ENCODE data around the gene HDGFL1.

The HDGFL1 gene

DNA sequence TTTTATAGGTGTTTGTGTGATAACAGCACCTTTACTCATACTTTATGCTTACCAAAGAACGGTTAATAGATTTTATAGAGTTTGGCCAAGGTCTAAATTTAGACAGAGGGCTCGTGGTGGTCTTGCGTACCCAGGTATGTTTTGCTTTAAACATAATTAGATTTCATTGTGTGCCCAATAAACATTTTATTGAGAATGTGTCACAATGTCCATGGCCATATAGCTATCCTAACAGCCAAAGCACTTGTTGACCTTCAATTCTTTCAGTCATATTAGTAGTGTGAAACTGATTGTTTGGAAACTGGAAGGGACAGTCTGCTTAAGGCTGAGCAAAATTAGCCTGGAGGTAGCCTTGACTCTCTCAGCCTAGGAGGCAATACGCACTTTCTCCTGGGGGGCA is 48.3 kb upstream of the HDGFL1 start:
- Histone ChIP-seq H3K4me3 (ENCODE audit: low read depth, low read length) (no peak overlapping the region), H3K36me3 (ENCODE audit: control insufficient read depth in 2 of 2, insufficient read depth in 1 of 2, low read length in 2 of 2) (no peaks in the 10 kb centered on the region), H3K4me1 (ENCODE audit: control insufficient read depth, insufficient read depth, low read length) (no peaks in the 10 kb centered on the region), H3K27ac (ENCODE audit: extremely low read depth, low read depth, low read length) (no peak overlapping the region), H3K9me3 (ENCODE audit: control insufficient read depth, insufficient read depth, low read depth, low read length) (no peaks in the 10 kb centered on the region)
- TF ChIP-seq ZNF214 (tag by site-specific recombination; IDR thresholded peaks at IDR 0.05; ENCODE audit: borderline replicate concordance) = no peak
- TF ChIP-seq ZNF221 (tag by site-specific recombination; IDR thresholded peaks at IDR 0.05; ENCODE audit: borderline replicate concordance) = no peak
- no peak for TF ChIP-seq ZNF121 (tag by site-specific recombination; IDR thresholded peaks at IDR 0.05)
- TF ChIP-seq ZXDB (tag by site-specific recombination; IDR thresholded peaks at IDR 0.05) = no peak
- TF ChIP-seq, protein P1, sequence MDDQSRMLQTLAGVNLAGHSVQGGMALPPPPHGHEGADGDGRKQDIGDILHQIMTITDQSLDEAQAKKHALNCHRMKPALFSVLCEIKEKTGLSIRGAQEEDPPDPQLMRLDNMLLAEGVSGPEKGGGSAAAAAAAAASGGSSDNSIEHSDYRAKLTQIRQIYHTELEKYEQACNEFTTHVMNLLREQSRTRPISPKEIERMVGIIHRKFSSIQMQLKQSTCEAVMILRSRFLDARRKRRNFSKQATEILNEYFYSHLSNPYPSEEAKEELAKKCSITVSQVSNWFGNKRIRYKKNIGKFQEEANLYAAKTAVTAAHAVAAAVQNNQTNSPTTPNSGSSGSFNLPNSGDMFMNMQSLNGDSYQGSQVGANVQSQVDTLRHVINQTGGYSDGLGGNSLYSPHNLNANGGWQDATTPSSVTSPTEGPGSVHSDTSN (CRISPR knock-in tag; IDR thresholded peaks at IDR 0.05) = no peak
- TF ChIP-seq, protein P2, sequence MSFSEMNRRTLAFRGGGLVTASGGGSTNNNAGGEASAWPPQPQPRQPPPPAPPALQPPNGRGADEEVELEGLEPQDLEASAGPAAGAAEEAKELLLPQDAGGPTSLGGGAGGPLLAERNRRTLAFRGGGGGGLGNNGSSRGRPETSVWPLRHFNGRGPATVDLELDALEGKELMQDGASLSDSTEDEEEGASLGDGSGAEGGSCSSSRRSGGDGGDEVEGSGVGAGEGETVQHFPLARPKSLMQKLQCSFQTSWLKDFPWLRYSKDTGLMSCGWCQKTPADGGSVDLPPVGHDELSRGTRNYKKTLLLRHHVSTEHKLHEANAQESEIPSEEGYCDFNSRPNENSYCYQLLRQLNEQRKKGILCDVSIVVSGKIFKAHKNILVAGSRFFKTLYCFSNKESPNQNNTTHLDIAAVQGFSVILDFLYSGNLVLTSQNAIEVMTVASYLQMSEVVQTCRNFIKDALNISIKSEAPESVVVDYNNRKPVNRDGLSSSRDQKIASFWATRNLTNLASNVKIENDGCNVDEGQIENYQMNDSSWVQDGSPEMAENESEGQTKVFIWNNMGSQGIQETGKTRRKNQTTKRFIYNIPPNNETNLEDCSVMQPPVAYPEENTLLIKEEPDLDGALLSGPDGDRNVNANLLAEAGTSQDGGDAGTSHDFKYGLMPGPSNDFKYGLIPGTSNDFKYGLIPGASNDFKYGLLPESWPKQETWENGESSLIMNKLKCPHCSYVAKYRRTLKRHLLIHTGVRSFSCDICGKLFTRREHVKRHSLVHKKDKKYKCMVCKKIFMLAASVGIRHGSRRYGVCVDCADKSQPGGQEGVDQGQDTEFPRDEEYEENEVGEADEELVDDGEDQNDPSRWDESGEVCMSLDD (tag by site-specific recombination; IDR thresholded peaks at IDR 0.05) = no peak
- no peak for TF ChIP-seq ZNF362 (tag by site-specific recombination; IDR thresholded peaks at IDR 0.05)
- TF ChIP-seq SP7 (tag by site-specific recombination; IDR thresholded peaks at IDR 0.05) = no peak
- no peak for TF ChIP-seq TSHZ1 (tag by site-specific recombination; IDR thresholded peaks at IDR 0.05; ENCODE audit: borderline replicate concordance)
- no peak for TF ChIP-seq EGR2 (tag by site-specific recombination; IDR thresholded peaks at IDR 0.05; ENCODE audit: low read depth)
- TF ChIP-seq GFI1B (tag by site-specific recombination; IDR thresholded peaks at IDR 0.05) = no peak
- TF ChIP-seq ZNF24 (tag by site-specific recombination; IDR thresholded peaks at IDR 0.05) = no peak
- no peak for TF ChIP-seq ZSCAN16 (tag by site-specific recombination; IDR thresholded peaks at IDR 0.05)
- no peak for TF ChIP-seq ZNF335 (tag by site-specific recombination; conservative IDR thresholded peaks at IDR 0.05)
- TF ChIP-seq ELK4 (IDR thresholded peaks at IDR 0.05; ENCODE audit: borderline replicate concordance, low read depth, low read length) = no peak
- no peak for TF ChIP-seq WT1 (tag by site-specific recombination; IDR thresholded peaks at IDR 0.05)
- TF ChIP-seq ZBTB48 (tag by site-specific recombination; IDR thresholded peaks at IDR 0.05) = no peak
- CTCF ChIA-PET = interaction anchor here (0.8 to 1.1 kb wide), 2 partner anchors 10 to 29 kb away, joined by 4 read pairs; no protein-coding TSS in a partner anchor
- POLR2A ChIA-PET = no interaction called here

Measured in HEK293 (cell line).